ENCODE data around the gene CTIF. TPM values are rescaled to one million over a fixed set of nuclear protein-coding genes. Genes with fewer than 3 reads are reported as not detected.

Gene CTIF
- total RNA-seq, 6 experiments from 2014 or later: 77.6 to 100 (median 79.2) TPM

GRCh38 chr18:48904847-48905394 lies 366.1 kb downstream of the CTIF start:
- Mint-ChIP-seq H3K9me3 (peaks cover 17% of the 10 kb centered on the region), H3K4me3 (no peak overlapping the region), H3K36me3 (ENCODE audit: low read depth) (peaks cover 17% of the 10 kb centered on the region), H3K27ac (peak overlapping the region; percentile 54), H3K27me3 (ENCODE audit: insufficient read depth) (no peaks in the 10 kb centered on the region), H3K4me1 (ENCODE audit: low read depth) (peaks cover 64% of the 10 kb centered on the region)
- no peak for TF ChIP-seq CTCF (IDR thresholded peaks at IDR 0.05)
- DNase-seq: no peak

- Mint-ChIP-seq H3K36me3 (ENCODE audit: low read depth) (peaks cover 17% of the 10 kb centered on the region), H3K27ac (peak overlapping the region; percentile 54), H3K4me3 (no peak overlapping the region), H3K4me1 (ENCODE audit: low read depth) (peaks cover 58% of the 10 kb centered on the region), H3K27me3 (ENCODE audit: insufficient read depth) (no peaks in the 10 kb centered on the region), H3K9me3 (peaks cover 17% of the 10 kb centered on the region)
- DNase-seq: no peak
- TF ChIP-seq CTCF (IDR thresholded peaks at IDR 0.05): no peak
These were observed 366.7 kb downstream of the CTIF start for GRCh38 chr18:48905513-48905912.

GRCh38 chr18:48908916-48909315 lies 370.1 kb downstream of the CTIF start:
- H3K4me3 Mint-ChIP-seq: no peak overlapping the region
- no peak for DNase-seq
- H3K27me3 Mint-ChIP-seq (ENCODE audit: insufficient read depth): no peaks in the 10 kb centered on the region; the same call in 1 of the 2 replicates
- H3K27ac Mint-ChIP-seq: no peak overlapping the region
- H3K9me3 Mint-ChIP-seq: peaks cover 17% of the 10 kb centered on the region
- H3K36me3 Mint-ChIP-seq (ENCODE audit: low read depth): peaks cover 17% of the 10 kb centered on the region
- TF ChIP-seq CTCF (IDR thresholded peaks at IDR 0.05): no peak
- H3K4me1 Mint-ChIP-seq (ENCODE audit: low read depth): peaks cover 24% of the 10 kb centered on the region

GRCh38 chr18:48909721-48910120 lies 370.9 kb downstream of the CTIF start:
- H3K9me3 Mint-ChIP-seq: peaks cover 9% of the 10 kb centered on the region
- H3K27ac Mint-ChIP-seq: no peak overlapping the region
- no peak for TF ChIP-seq CTCF (IDR thresholded peaks at IDR 0.05)
- H3K4me1 Mint-ChIP-seq (ENCODE audit: low read depth): peaks cover 16% of the 10 kb centered on the region
- H3K36me3 Mint-ChIP-seq (ENCODE audit: low read depth): peaks cover 9% of the 10 kb centered on the region
- no peaks in the 10 kb centered on the region; the same call in none of the 2 replicates for H3K27me3 Mint-ChIP-seq (ENCODE audit: insufficient read depth)
- no peak overlapping the region for H3K4me3 Mint-ChIP-seq
- no peak for DNase-seq

- no peak overlapping the region for H3K4me3 Mint-ChIP-seq
- H3K9me3 Mint-ChIP-seq: no peaks in the 10 kb centered on the region
- TF ChIP-seq CTCF (IDR thresholded peaks at IDR 0.05): no peak
- no peak overlapping the region for H3K27ac Mint-ChIP-seq
- no peaks in the 10 kb centered on the region; the same call in none of the 2 replicates for H3K27me3 Mint-ChIP-seq (ENCODE audit: insufficient read depth)
- no peaks in the 10 kb centered on the region for H3K36me3 Mint-ChIP-seq (ENCODE audit: low read depth)
- H3K4me1 Mint-ChIP-seq (ENCODE audit: low read depth): peaks cover 5% of the 10 kb centered on the region
- DNase-seq: no peak
These were observed 372.2 kb downstream of the CTIF start for GRCh38 chr18:48910972-48911545.

Small RNA genes within 50 kb of the gene (microRNA-seq; reads per million reads assigned to microRNA genes)
- gene MIR4743: not detected

Other genes starting within 250 kb of the CTIF start
- not detected for gene ZBTB7C, start 129.6 kb upstream of the CTIF start, total RNA-seq (2021; fragmentation: NEBNext Ultra II Directional; extraction: Animal tissue kit (Norgen Biotek cat#: 25700))